HCT116 (cell line): ENCODE data around the gene MT1G. TPM values are rescaled to one million over a fixed set of nuclear protein-coding genes. Genes with fewer than 3 reads are reported as not detected.
A peak's percentile ranks its signal among the peaks of the same experiment; 100 is the strongest.

Experiments
- ATAC-seq: fragments of 200-7000 bp; cut with Tn5 transposase; 2 replicates; pipeline ENCODE4 v1.9.1; 2020; ENCODE audit warnings: mild to moderate bottlenecking, moderate library complexity
- BruUV-seq: library from RNA; stranded (reverse); fragments of 400-500 nt; replicated peaks from 2 replicates; lab custom pipeline; 2021; lab: Mats Ljungman, UMichigan
- CTCF ChIA-PET: fragments of 300-600 bp; sonication (Branson Sonifier 250); formaldehyde crosslinking; loops from one replicate; lab custom pipeline; 2021; ENCODE audit warnings: antibody characterized with exemption; lab: Charles Lee
- POLR2A ChIA-PET: fragments of 300-600, 350-600 bp; sonication (Branson Sonifier 250); formaldehyde crosslinking; loops from one replicate; lab custom pipeline; 2021; ENCODE audit warnings: antibody characterized with exemption; lab: Charles Lee
- RAD21 ChIA-PET, 2 experiments: fragments of 300-600 bp; sonication (Branson Sonifier 250); formaldehyde crosslinking; loops; one replicate each; lab custom pipeline; 2023; ENCODE audit warnings: low total read pairs in 2 of 2; ENCODE audit not compliant: uncharacterized antibody in 2 of 2, unreplicated experiment in 2 of 2, low non-redundant PET in 1 of 2; lab: Charles Lee
- DNase-seq: peaks from one replicate; pipeline ENCODE4 v3.0.0-alpha.2; 2010; ENCODE audit warnings: low read depth, low spot score
- H2AFZ ChIP-seq: fragments of 200-600 bp; shearing (Covaris generic), sonication (generic); 2 replicates; pipeline ENCODE4 v1.6.1; 2017; ENCODE audit warnings: low read depth, mixed run types, mixed read lengths, antibody characterized with exemption, low read length; ENCODE audit not compliant: poor library complexity, severe bottlenecking
- H3K27ac ChIP-seq: 2 replicates; pipeline ENCODE4 v1.5.1; 2012; ENCODE audit warnings: low read depth, low read length
- H3K27me3 ChIP-seq: fragments of 200-600 bp; sonication (generic); 2 replicates; pipeline ENCODE4 v1.6.1; 2016; ENCODE audit warnings: mixed run types, low read length, mixed read lengths; ENCODE audit not compliant: insufficient read depth
- H3K36me3 ChIP-seq, 2 experiments: fragments of 200-500 bp in 1 of 2; fragments of 200-600 bp in 1 of 2; sonication (Bioruptor generic) in 1 of 2; sonication (generic) in 1 of 2; 2 replicates each; pipeline versions ENCODE4 v1.5.1 to v1.6.1; 2014 to 2016; ENCODE audit warnings: low read length in 2 of 2, inconsistent platforms in 1 of 2, mixed read lengths in 1 of 2, mixed run types in 1 of 2; ENCODE audit not compliant: insufficient read depth in 2 of 2, control insufficient read depth in 1 of 2
- H3K4me1 ChIP-seq, 2 experiments: fragments of 200-600 bp in 1 of 2; sonication (generic) in 1 of 2; 2 replicates each; pipeline versions ENCODE4 v1.5.1 to v1.6.1; 2012 to 2017; ENCODE audit warnings: low read length in 2 of 2, inconsistent platforms in 1 of 2, mild to moderate bottlenecking in 1 of 2, mixed read lengths in 1 of 2, mixed run types in 1 of 2, moderate library complexity in 1 of 2; ENCODE audit not compliant: insufficient read depth in 2 of 2, control insufficient read depth in 1 of 2
- H3K4me2 ChIP-seq: fragments of 200-600 bp; sonication (generic); 2 replicates; pipeline ENCODE4 v1.6.1; 2017; ENCODE audit warnings: mixed run types, low read length, mixed read lengths
- H3K4me3 ChIP-seq, 2 experiments: fragments of 200-600 bp in 1 of 2; sonication (generic) in 1 of 2; replicated peaks in 1 of 2; 2 replicates each; pipeline ENCODE4 v1.5.1; 2011 to 2016; ENCODE audit warnings: low read length in 2 of 2, control low read depth in 1 of 2, low read depth in 1 of 2, mild to moderate bottlenecking in 1 of 2, mixed read lengths in 1 of 2, mixed run types in 1 of 2
- H3K79me2 ChIP-seq: fragments of 200-600 bp; sonication (generic); 2 replicates; pipeline ENCODE4 v1.6.1; 2017; ENCODE audit warnings: mild to moderate bottlenecking, mixed run types, low read length, moderate library complexity, mixed read lengths; ENCODE audit not compliant: insufficient read depth
- H3K9ac ChIP-seq: fragments of 200-600 bp; sonication (generic); 2 replicates; pipeline ENCODE4 v1.6.1; 2016; ENCODE audit warnings: low read length, mixed read lengths
- H3K9me2 ChIP-seq: fragments of 200-600 bp; sonication (generic), shearing (Covaris generic); 2 replicates; pipeline ENCODE4 v1.6.1; 2017; ENCODE audit warnings: mixed run types, mild to moderate bottlenecking, moderate library complexity; ENCODE audit not compliant: insufficient read depth
- H3K9me3 ChIP-seq, 2 experiments: fragments of 200-500 bp in 1 of 2; fragments of 200-600 bp in 1 of 2; sonication (Bioruptor generic) in 1 of 2; sonication (generic) in 1 of 2; 2 replicates each; pipeline ENCODE4 v1.6.1; 2014 to 2017; ENCODE audit warnings: low read length in 2 of 2, mixed read lengths in 2 of 2, inconsistent platforms in 1 of 2, low read depth in 1 of 2, mild to moderate bottlenecking in 1 of 2, mixed run types in 1 of 2, moderate library complexity in 1 of 2; ENCODE audit not compliant: control insufficient read depth in 1 of 2, insufficient read depth in 1 of 2
- H4K20me1 ChIP-seq: fragments of 200-600 bp; sonication (generic), shearing (Covaris generic); 2 replicates; pipeline ENCODE4 v1.6.1; 2017; ENCODE audit warnings: mixed run types, mild to moderate bottlenecking, moderate library complexity; ENCODE audit not compliant: insufficient read depth
- ATF3 ChIP-seq: IDR thresholded peaks from 2 replicates; pipeline ENCODE4 v1.6.1; 2012
- CBX3 ChIP-seq: IDR thresholded peaks from 2 replicates; pipeline ENCODE4 v1.6.1; 2012; ENCODE audit warnings: low read depth
- CTCF ChIP-seq, 3 experiments: fragments of 200-600 bp in 1 of 3; sonication (generic) in 1 of 3; IDR thresholded peaks in 2 of 3; conservative IDR thresholded peaks in 1 of 3; 2 replicates each; pipeline ENCODE4 v1.5.1; 2012 to 2017; ENCODE audit warnings: low read depth in 2 of 3, low read length in 2 of 3, antibody characterized with exemption in 1 of 3, borderline replicate concordance in 1 of 3, control low read depth in 1 of 3, mild to moderate bottlenecking in 1 of 3, mixed read lengths in 1 of 3, mixed run types in 1 of 3, moderate library complexity in 1 of 3; ENCODE audit not compliant: insufficient read depth in 1 of 3
- EGR1 ChIP-seq: IDR thresholded peaks from 2 replicates; pipeline ENCODE4 v1.6.1; 2012; ENCODE audit warnings: low read depth
- EZH2 ChIP-seq: fragments of 200-600 bp; sonication (generic); IDR thresholded peaks from 2 replicates; pipeline ENCODE4 v1.6.1; 2017; ENCODE audit warnings: antibody characterized with exemption, mixed run types
- EZH2phosphoT487 ChIP-seq: fragments of 200-600 bp; IDR thresholded peaks from 2 replicates; pipeline ENCODE4 v1.6.1; 2018; ENCODE audit warnings: antibody characterized with exemption, borderline replicate concordance
- FOSL1 ChIP-seq: IDR thresholded peaks from 2 replicates; pipeline ENCODE4 v1.6.1; 2012; ENCODE audit warnings: low read depth
- JUND ChIP-seq: IDR thresholded peaks from 2 replicates; pipeline ENCODE4 v1.6.1; 2012
- REST ChIP-seq: IDR thresholded peaks from 2 replicates; pipeline ENCODE4 v1.6.1; 2012; ENCODE audit warnings: low read depth
- SRF ChIP-seq: IDR thresholded peaks from 2 replicates; pipeline ENCODE4 v1.6.1; 2012; ENCODE audit warnings: low read depth
- TCF7L2 ChIP-seq: IDR thresholded peaks from 2 replicates; pipeline ENCODE4 v1.7.0; 2011; ENCODE audit warnings: borderline replicate concordance, inconsistent platforms; ENCODE audit not compliant: insufficient read depth, insufficient read length; ENCODE audit errors: extremely low read depth
- YY1 ChIP-seq: IDR thresholded peaks from 2 replicates; pipeline ENCODE4 v1.6.1; 2011; ENCODE audit warnings: low read length, low read depth, moderate library complexity, mild to moderate bottlenecking; ENCODE audit not compliant: insufficient replicate concordance; ENCODE audit errors: extremely low read depth
- ZNF274 ChIP-seq: fragments of 200-500 bp; sonication (Bioruptor generic); IDR thresholded peaks from 2 replicates; pipeline ENCODE4 v1.6.1; 2014; ENCODE audit warnings: mild to moderate bottlenecking, low read depth, low read length, inconsistent platforms
- intact Hi-C: fragments of 100-400 bp; cut with micrococcal nuclease; formaldehyde crosslinking; loops from 2 replicates; pipeline ENCODE4 v1.10.0; 2022
- total RNA-seq: library from RNA; stranded (reverse); gene quantifications from one replicate; pipeline ENCODE4 v1.2.1, GENCODE V29; 2021; ENCODE audit not compliant: unreplicated experiment

The MT1G gene
- total RNA-seq, 1 experiment from 2014 or later, result 1.2 TPM

- TF ChIP-seq EZH2, result no peak
- TF ChIP-seq CTCF (IDR thresholded peaks at IDR 0.05 in 2 of 3, conservative IDR thresholded peaks at IDR 0.05 in 1 of 3; ENCODE audit: borderline replicate concordance in 1 of 3, insufficient read depth in 1 of 3, low read depth in 2 of 3, low read length in 2 of 3), result peak in 2 of 3 experiments; percentile 2 to 16; a peak in 1 of 6 replicates
- no peaks in the 10 kb centered on the region for H3K9me2 ChIP-seq
- RAD21 ChIA-PET, result no interaction called here
- no peaks in the 10 kb centered on the region for H3K79me2 ChIP-seq
- no peak overlapping the region for H3K4me3 ChIP-seq
- H3K9ac ChIP-seq, result no peak overlapping the region
- no peak overlapping the region for H2AFZ ChIP-seq
- no peaks in the 10 kb centered on the region for H4K20me1 ChIP-seq
- no peaks in the 10 kb centered on the region for H3K36me3 ChIP-seq
- no peaks in the 10 kb centered on the region for H3K27me3 ChIP-seq
- CTCF ChIA-PET, result no interaction called here
- peak; percentile 47; the same call in 1 of the 2 replicates for ATAC-seq
- DNase-seq, result no peak
- POLR2A ChIA-PET, result no interaction called here
- H3K4me1 ChIP-seq, result peaks cover 19 to 36% of the 10 kb centered on the region in 2 experiments
- peak overlapping the region; percentile 30 for H3K4me2 ChIP-seq
- BruUV-seq, result no TSS peak
- H3K9me3 ChIP-seq, result no peaks in the 10 kb centered on the region
- intact Hi-C loops, result no loop called here
- no peak overlapping the region for H3K27ac ChIP-seq
Observed at GRCh38 chr16:56688762-56689161, 20.9 kb upstream of the MT1G start.

- RAD21 ChIA-PET, result no interaction called here
Observed at GRCh38 chr16:56686758-56687157, 18.9 kb upstream of the MT1G start.

More at GRCh38 chr16:56686758-56687157, 18.9 kb upstream of the MT1G start:
- TF ChIP-seq JUND (no peak), ATF3 (no peak), EZH2phosphoT487 (no peak), YY1 (no peak), TCF7L2 (no peak), CBX3 (no peak), ZNF274 (no peak), EGR1 (no peak), SRF (no peak), REST (no peak), FOSL1 (no peak)
- DNase-seq, result no peak
- Histone ChIP-seq H3K27me3 (no peaks in the 10 kb centered on the region), H3K4me1 (peaks cover 18 to 37% of the 10 kb centered on the region in 2 experiments), H3K9ac (no peak overlapping the region), H4K20me1 (no peaks in the 10 kb centered on the region), H3K79me2 (no peaks in the 10 kb centered on the region), H3K27ac (no peak overlapping the region), H3K9me2 (no peaks in the 10 kb centered on the region), H2AFZ (no peak overlapping the region), H3K36me3 (no peaks in the 10 kb centered on the region), H3K9me3 (no peaks in the 10 kb centered on the region), H3K4me3 (no peak overlapping the region), H3K4me2 (no peak overlapping the region)
- CTCF ChIA-PET, result no interaction called here
- no TSS peak for BruUV-seq
- intact Hi-C loops, result no loop called here
- ATAC-seq, result no peak
- POLR2A ChIA-PET, result no interaction called here
